Activated T-helper 1 cell treated with anti-CD3 and anti-CD28 coated beads, Interleukin-2, amount 50 U/mL, for 16 hours (primary cell): Measurements from ENCODE around the gene CRIP3.
A peak's percentile ranks its signal among the peaks of the same experiment; 100 is the strongest.

Experiments used
- DNase-seq, 2 donors: peaks; one replicate each; pipeline ENCODE4 v3.0.0-alpha.2; 2020; ENCODE audit warnings: low read depth in 1 of 2, low spot score in 1 of 2

CRIP3 gene

DNA sequence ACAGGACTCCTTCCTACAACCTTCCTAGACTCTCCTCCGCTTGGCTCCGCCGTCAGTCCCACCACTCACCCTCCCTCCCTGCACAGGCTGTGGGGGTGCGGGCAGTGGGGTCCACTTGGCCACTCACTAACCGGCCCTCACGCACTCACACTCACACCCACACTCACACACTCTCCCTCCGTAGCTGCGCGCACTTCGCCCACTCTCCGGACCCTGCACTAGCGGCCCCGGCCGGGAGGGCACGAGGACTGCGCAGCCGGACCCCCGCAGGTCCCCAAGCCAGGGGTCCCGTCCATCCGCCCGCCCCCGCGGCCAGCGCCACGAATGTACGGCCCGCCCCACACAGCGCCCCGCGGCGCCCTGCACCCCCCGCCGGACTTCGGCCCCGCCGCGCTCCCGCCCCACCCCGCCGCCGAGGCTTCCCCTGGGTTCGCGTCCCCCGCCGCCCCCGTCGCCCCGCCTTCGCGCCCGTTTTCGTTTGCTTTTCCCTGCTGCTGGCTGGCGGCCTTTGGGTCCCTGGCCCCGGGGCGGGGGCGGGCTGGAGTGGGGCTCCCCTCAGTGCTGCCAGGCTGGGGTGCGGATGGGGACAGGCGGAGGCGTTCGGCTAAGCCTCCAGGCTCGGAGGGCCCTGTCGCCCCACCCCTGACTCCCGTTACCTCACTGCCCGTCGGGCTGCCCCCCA is 33.6 kb downstream of the CRIP3 start:
- peak in 1 of 2 donors; percentile 10 for DNase-seq

DNA sequence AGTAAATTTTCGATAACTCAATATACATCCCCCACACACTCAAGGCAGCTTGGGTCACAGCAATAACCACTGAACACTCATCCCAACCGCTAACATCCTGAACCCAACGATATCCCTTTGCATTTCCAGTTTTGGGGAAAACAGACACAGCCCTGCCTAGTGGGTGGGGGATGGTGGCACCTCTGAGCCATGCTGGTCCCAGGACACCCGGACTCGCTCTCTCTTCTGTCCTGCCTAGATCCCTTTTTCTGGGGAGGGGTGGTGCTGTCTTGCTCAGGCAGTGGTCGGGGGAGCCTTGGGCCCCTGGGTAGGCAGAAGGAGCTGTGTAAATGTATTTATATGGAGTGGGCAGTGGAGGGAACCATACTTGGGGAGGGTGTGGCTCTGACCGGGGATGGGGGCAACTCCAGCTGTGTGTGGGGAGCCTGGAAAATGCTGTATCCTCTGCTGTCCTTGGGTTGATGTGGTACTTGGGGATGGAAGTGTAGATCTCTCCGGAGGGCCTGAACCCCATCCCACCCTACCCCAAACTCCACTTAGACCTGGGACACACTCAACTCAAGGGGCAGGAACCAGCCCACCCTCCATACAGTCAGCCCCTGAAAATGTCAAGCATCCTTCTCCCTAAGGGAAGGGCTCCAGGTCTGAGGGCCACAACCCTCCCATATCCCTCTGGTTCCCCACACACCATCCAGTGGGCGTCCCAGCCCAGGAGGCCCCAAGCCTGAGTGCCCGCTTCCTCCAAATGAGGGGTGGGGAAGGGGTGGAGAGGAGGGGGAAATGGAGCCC is 34.3 kb downstream of the CRIP3 start:
- no peak for DNase-seq

GRCh38 chr6:43273707-43274106 is 34.9 kb downstream of the CRIP3 start:
- DNase-seq: no peak

DNA sequence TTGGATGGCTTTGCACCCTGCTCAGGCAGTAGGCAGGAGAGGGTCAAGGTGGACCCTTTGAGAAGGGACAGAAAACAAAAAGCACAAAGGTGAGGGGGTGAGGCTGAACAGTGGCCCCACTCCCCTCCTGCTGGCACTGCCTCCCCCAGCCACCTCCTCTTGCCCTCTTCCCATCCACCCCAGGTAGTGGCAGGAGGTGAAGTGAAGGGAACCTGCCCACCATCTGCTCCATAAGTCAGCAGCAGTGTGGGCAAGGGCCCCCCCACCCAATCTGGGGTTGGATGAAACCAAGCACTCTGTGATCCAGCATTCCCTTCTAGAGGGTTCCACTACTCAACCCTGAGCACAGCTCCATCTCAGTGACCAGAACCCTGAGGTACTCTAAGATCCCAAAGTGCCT is 36.7 kb downstream of the CRIP3 start:
- no peak for DNase-seq

GRCh38 chr6:43271103-43271815 is 37.4 kb downstream of the CRIP3 start:
- DNase-seq: no peak

GRCh38 chr6:43269273-43270007 is 39.2 kb downstream of the CRIP3 start:
- peak in 1 of 2 donors; percentile 17 for DNase-seq

GRCh38 chr6:43268782-43269272 is 39.8 kb downstream of the CRIP3 start:
- DNase-seq: no peak

DNA sequence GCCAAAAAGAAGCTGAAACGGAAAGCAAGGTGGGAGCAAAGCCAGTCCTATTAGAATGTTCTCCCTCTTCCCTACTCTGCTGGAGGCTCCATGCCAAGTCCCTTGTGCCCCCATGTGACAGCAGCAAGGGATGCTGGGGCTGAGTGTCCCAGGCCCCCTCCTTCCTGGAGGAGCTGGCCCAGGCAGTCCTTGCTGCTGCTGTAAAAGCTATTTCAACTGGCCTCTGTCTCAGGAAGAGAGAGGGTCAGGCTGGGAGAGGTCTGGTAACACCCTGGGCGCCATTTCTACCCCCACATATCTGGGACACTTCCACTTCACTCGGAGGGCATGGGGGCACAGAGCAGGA is 40.3 kb downstream of the CRIP3 start:
- no peak for DNase-seq

- no peak for DNase-seq
These were observed 40.8 kb downstream of the CRIP3 start for GRCh38 chr6:43267619-43268354.

GRCh38 chr6:43265564-43265963 is 43.1 kb downstream of the CRIP3 start:
- DNase-seq: no peak

DNA sequence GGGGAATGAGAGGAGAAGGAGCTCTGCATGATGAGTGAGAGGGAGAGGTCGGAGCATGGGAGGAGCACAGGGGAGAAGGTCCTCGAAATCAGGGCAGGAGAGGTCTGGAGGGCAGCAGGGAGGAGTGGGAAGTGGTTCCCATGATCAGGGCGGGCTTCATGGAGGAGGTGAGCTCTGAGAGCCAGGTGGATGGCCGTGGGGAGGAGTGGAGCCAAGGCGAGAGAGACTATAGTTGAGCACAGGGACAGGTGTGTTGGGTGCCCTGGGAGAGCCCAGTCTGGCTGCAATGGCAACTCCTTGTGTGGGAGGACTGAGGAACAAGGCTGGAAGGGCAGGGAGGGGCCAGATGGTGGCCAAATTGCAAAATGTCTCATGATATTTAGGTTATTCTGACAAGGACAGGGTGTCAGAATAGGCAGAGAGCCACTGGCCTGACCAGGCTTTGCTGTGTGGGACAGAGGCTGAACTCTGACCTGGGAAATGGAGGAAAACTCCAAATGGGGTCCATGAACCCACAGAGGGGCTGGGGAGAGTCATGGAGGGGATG is 44.0 kb downstream of the CRIP3 start:
- no peak for DNase-seq

DNA sequence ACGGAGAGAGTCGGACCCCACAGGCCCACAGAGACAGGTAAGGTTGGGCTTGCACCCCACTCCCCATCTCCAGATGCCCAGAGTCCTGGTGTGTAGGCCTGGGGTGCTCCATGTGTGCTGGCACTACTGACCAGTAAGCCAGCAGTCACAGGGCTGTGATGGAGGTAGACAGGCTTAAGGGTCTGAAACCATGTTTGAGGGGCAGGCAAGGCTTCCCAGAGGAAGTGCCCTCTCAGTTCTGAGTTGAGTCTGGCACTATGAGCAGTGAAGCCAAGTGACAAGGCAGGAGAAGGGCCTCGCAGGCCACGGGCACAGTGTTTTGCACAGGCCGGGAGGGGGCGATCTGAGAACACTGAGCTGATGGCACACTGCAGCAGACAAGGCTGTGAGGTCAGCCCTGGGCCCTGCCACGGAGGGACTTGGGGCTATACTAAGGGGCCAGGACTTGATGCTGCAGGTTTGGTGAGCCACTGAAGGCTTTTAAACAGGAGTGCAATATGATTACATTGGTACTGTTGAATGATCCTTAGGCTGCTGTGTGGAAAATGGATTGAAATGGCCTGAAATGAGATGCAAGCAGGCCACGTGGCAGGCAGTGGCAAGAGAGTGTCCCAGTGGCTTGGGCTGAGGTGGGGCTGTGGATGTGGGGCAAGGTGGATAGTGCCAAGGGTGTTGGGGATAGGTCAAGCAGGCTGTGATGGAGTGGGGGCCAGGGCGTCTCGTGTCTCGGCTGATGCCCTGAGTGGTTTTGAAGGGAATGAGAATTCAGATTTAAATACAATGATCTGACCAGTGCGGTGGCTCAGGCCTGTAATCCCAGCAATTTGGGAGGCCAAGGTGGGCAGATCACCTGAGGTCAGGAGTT is 45.1 kb downstream of the CRIP3 start:
- DNase-seq: peak; percentile 55 to 57

GRCh38 chr6:43262780-43263313 is 45.8 kb downstream of the CRIP3 start:
- no peak for DNase-seq

GRCh38 chr6:43262000-43262779 is 46.4 kb downstream of the CRIP3 start:
- no peak for DNase-seq

- DNase-seq: no peak
These were observed 47.4 kb downstream of the CRIP3 start for GRCh38 chr6:43261198-43261597.

- DNase-seq: no peak
These were observed 47.8 kb downstream of the CRIP3 start for GRCh38 chr6:43260791-43261190.

DNA sequence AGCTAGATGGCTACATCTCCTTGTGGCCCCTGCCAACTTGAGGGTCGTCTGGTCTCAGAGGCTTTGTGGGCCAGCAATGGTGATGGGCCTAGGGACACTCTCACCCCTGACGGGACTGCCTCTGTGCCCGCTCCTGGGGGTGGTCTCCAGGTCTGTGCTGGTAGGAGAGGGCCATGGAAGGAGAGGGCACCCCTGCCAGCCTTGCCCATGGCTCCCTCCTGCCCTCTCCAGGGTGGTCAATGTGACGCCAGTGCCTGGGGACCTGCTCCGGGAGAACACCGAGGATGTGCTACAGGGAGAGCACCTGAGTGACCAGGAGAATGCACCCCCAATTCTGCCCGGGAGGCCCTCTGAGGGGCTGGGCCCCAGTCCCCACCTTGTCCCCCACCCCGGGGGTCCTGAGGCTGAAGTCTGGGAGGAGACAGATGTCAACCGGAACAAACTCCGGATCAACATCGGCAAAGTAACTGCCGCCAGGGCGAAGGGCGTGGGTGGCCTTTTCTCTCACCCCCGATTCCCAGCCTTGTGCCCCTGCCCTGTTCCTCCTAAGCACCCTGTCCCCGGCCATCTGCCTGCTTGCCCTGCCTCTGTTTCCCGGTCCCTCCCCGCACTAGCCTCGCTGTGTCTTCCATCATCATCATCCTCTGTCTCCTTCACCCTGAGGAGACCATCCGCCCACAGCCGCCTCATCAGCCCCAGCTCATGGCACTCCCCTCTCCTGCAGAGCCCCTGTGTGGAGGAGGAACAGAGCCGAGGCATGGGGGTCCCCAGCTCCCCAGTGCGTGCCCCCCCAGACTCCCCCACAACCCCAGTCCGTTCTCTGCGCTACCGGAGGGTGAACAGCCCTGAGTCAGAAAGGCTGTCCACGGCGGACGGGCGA is 49.6 kb downstream of the CRIP3 start:
- DNase-seq: no peak
